Ovary (tissue), 9 donors: ENCODE measurements around the gene COL6A1. TPM values are rescaled to one million over a fixed set of nuclear protein-coding genes. Genes with fewer than 3 reads are reported as not detected.
A peak's percentile ranks its signal among the peaks of the same experiment; 100 is the strongest.

Source experiments
- DNase-seq, 5 donors: peaks; one replicate each; pipeline ENCODE4 v3.0.0-alpha.2; 2019 to 2020
- H3K27ac ChIP-seq, 2 donors: fragments of 200-600 bp; one replicate each; pipeline versions ENCODE4 v1.5.1 to v1.8.0; 2019 to 2022
- H3K27me3 ChIP-seq: fragments of 200-600 bp; one replicate; pipeline ENCODE4 v1.8.0; 2022
- H3K36me3 ChIP-seq: fragments of 200-600 bp; sonication (generic); one replicate; pipeline ENCODE4 v1.5.1; 2019
- H3K4me1 ChIP-seq: one replicate; pipeline ENCODE4 v1.8.1; 2013; ENCODE audit warnings: mild to moderate bottlenecking, moderate library complexity; ENCODE audit not compliant: insufficient read depth
- H3K4me3 ChIP-seq: fragments of 200-600 bp; sonication (generic); one replicate; pipeline ENCODE4 v1.5.1; 2017
- H3K9me3 ChIP-seq, 2 donors: fragments of 200-600 bp in 1 of 2; sonication (generic) in 1 of 2; one replicate each; pipeline versions ENCODE4 v1.5.1 to v1.8.1; 2013 to 2019; ENCODE audit warnings: mild to moderate bottlenecking in 1 of 2, moderate library complexity in 1 of 2
- CTCF ChIP-seq, 3 donors: fragments of 450-650 bp in 2 of 3; fragments of 200-600 bp in 1 of 3; IDR thresholded peaks; one replicate each; pipeline versions ENCODE4 v1.5.1 to v1.8.0; 2016 to 2022; ENCODE audit warnings: antibody characterized with exemption in 3 of 3, mild to moderate bottlenecking in 1 of 3
- EP300 ChIP-seq: sonication (generic); formaldehyde crosslinking; IDR thresholded peaks from one replicate; pipeline ENCODE4 v1.6.1; 2017; ENCODE audit warnings: antibody characterized with exemption
- POLR2A ChIP-seq: fragments of 450-650 bp; IDR thresholded peaks from one replicate; pipeline ENCODE4 v1.6.1; 2017; ENCODE audit warnings: antibody characterized with exemption, mild to moderate bottlenecking, moderate library complexity
- WGBS, 3 donors: extraction: QIAGEN DNeasy Blood & Tissue Kit in 1 of 3; methylation state at CpG; one replicate each; pipeline versions ENCODE4 v1.1.5 to v1.1.7; 2013 to 2017; 5-methylcytosine and 5-hydroxymethylcytosine counted together
- intact Hi-C, 4 donors: fragments of 100-400 bp; cut with DNase I; formaldehyde crosslinking; loops; one replicate each; pipeline versions ENCODE4 v1.11.0 to v1.15.1; 2022 to 2023
- polyA plus RNA-seq, 2 donors: library from polyadenylated mRNA; stranded (reverse); fragments of 200-250 nt in 1 of 2; fragments of 350-450 nt in 1 of 2; fragmentation: Illumina TruSeq in 1 of 2; extraction: RNeasy Lipid Tissue Mini Kit (QIAGEN cat#74804) in 1 of 2; gene quantifications; one replicate each; pipeline ENCODE4 v1.2.3, GENCODE V29; 2013 to 2014
- total RNA-seq, 7 donors: library from RNA; depleted of rRNA in 2 of 7; stranded (reverse); fragments of >200 nt in 2 of 7; fragmentation: NEBNext Ultra II Directional in 3 of 7; extraction: Animal tissue kit (Norgen Biotek cat#: 25700) in 3 of 7; gene quantifications; one replicate each; pipeline versions ENCODE4 v1.1.0 to v1.2.4, GENCODE V29; 2016 to 2023
- donor health status: DM: no; HTN: no; CAD: no; lungs with moderate emphysema.
- donor health status: DM: no; HTN: no; CAD: no.
- donor health status: Bipolar disorder and iron deficiency.
- donor health status: DM: yes; HTN: yes; CAD: no.
- donor health status: DM: no; HTN: no; CAD: no.
- donor health status: DM: yes; HTN: yes; CAD: no.

Gene COL6A1
- total and polyA plus RNA-seq, 9 donors, result 112 to 905 (median 731) TPM

GRCh38 chr21:45962531-45963231 lies 18.9 kb upstream of the COL6A1 start:
- Histone ChIP-seq H3K4me3 (no peak overlapping the region), H3K27me3 (no peaks in the 10 kb centered on the region), H3K4me1 (peaks cover 3% of the 10 kb centered on the region), H3K36me3 (no peaks in the 10 kb centered on the region), H3K27ac (no peak overlapping the region), H3K9me3 (no peaks in the 10 kb centered on the region)
- 71 to 81% (median 74%) methylated on average over 4 of the region's 4 CpGs for WGBS, 3 donors
- DNase-seq, result no peak
- intact Hi-C loops, result no loop called here
- no peak for TF ChIP-seq CTCF (IDR thresholded peaks at IDR 0.05)
- no peak for TF ChIP-seq POLR2A

GRCh38 chr21:45963232-45963570 lies 18.4 kb upstream of the COL6A1 start:
- Histone ChIP-seq H3K9me3 (no peaks in the 10 kb centered on the region), H3K27ac (no peak overlapping the region), H3K36me3 (no peaks in the 10 kb centered on the region), H3K4me1 (peaks cover 3% of the 10 kb centered on the region), H3K27me3 (no peaks in the 10 kb centered on the region), H3K4me3 (no peak overlapping the region)
- no peak for TF ChIP-seq EP300
- no peak for TF ChIP-seq POLR2A
- DNase-seq, result no peak
- 34 to 51% (median 48%) methylated on average over 3 of the region's 3 CpGs for WGBS, 3 donors
- intact Hi-C loops, result no loop called here

GRCh38 chr21:45964649-45965048 lies 16.9 kb upstream of the COL6A1 start:
- TF ChIP-seq POLR2A (no peak), CTCF (IDR thresholded peaks at IDR 0.05) (no peak), EP300 (no peak)
- Histone ChIP-seq H3K27ac (no peak overlapping the region), H3K36me3 (no peaks in the 10 kb centered on the region), H3K9me3 (no peaks in the 10 kb centered on the region), H3K4me3 (no peak overlapping the region), H3K4me1 (no peaks in the 10 kb centered on the region), H3K27me3 (no peaks in the 10 kb centered on the region)
- intact Hi-C loops, result no loop called here
- DNase-seq, result peak in 1 of 5 donors; percentile 6
- WGBS, 3 donors, result 35 to 55% (median 47%) methylated on average over 1 of the region's 1 CpG

- Histone ChIP-seq H3K4me1 (no peaks in the 10 kb centered on the region), H3K4me3 (no peak overlapping the region), H3K9me3 (no peaks in the 10 kb centered on the region), H3K36me3 (no peaks in the 10 kb centered on the region), H3K27ac (no peak overlapping the region), H3K27me3 (no peaks in the 10 kb centered on the region)
- TF ChIP-seq CTCF (IDR thresholded peaks at IDR 0.05) (no peak), POLR2A (no peak), EP300 (no peak)
- peak in 1 of 5 donors; percentile 8 for DNase-seq
- WGBS, 3 donors, result 82 to 92% (median 84%) methylated on average over 4 of the region's 4 CpGs
- intact Hi-C loops, result no loop called here
Observed at GRCh38 chr21:45965084-45965809, 16.3 kb upstream of the COL6A1 start.
